GM19328 (cell line): Measurements from ENCODE around the gene DYNLT4.
A peak's percentile ranks its signal among the peaks of the same experiment; 100 is the strongest.
"Not testable (repeated sequence)": the region's sequence is repeated elsewhere in the genome, so short reads cannot be mapped to it uniquely, and the experiment has no call there.

Experiments
- ATAC-seq: cut with Tn5 transposase; IDR thresholded peaks from one replicate; pipeline ENCODE4 v1.9.1; 2021; ENCODE audit warnings: mild to moderate bottlenecking, moderate library complexity; ENCODE audit not compliant: unreplicated experiment

Gene DYNLT4

DNA sequence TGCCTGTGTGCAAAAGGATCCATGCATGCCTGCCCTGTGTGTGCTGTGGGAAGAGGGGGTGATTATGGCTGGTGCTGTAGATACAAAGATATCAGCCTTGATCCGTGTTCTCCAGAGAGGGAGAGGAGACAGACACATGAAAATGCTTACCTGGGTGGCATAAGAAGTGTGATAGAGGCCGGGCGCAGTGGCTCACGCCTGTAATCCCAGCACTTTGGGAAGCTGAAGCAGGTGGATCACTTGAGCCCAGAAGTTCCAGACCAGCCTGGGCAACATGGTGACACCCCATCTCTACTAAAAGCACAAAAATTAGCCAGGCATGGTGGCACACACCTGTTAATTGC, 3.6 kb upstream of the DYNLT4 start:
- not testable (repeated sequence) for ATAC-seq

DNA sequence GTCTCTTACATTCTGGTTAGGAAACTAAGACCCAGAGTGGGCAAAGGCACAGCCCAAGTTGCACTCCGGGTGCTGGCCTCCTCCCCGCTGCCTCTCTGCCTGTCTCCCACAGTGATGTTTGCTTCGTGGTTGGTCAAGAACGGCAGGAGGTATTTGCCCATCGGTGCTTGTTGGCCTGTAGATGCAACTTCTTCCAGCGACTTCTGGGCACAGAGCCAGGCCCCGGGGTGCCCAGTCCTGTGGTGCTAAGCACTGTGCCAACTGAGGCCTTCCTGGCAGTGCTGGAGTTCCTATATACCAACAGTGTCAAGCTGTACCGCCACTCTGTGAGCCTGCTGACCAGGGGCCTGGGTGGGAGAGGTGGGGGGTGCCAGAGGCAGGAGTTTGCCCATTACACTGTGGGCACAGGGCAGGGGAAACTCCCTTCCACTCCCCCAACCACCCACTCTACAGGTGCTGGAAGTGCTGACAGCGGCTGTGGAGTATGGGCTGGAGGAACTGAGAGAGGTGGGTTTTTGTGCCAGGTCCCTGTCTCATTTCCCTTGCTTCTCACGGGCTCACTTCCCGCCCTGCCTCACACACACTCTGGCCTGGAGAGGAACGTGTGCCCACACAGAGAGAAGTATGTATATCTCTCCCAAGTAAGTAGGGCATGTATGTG, 3.1 kb upstream of the DYNLT4 start:
- no peak for ATAC-seq

DNA sequence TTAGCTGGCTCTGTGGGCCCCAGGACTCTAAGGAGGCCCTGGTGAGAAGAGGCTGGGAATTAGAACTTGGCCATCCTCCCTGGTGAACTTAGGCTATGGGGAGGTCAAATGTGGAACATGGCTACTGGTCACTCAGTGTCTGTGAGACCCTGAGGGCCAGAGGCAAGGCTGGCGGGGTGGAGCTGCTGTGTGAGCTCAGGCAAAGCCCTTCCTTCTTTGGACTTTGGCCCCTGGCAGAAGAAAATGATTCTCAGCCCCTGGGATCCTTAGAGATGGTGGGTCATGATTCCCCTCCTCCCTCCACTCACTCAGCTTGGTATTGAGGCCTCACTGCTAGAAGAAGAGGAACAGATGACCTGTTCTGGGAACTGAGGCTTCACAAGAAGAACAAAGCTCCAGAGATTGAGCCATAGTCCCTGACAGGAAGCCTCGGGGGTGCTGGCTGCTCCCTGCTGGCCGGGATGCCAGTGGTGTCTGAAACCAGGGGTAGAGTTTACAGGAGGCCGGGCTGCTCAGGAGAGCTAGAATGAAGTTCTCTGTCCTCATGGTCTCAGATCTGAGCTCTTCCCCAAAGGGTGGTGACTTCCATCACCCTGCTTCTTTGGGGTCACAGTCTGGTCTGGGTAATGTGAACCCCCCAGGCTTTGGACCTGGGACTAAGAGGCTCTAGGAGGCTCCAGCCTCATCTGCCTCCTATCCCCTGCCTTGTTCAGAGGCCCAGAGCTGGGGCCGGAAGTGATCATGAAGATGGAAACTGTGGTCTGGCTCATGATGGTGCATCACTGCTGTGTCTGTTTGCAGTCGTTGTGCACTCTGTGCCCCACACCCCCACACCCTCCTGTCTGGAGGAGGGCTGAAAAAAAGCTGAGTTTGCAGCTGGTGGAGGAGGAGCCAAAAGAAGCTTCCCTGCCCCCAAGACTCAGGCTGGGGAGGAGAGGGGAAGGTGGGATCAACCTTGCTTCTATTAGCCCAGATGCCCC, 2.1 kb upstream of the DYNLT4 start:
- ATAC-seq = peak; percentile 51

- ATAC-seq = no peak
These were observed 1.1 kb upstream of the DYNLT4 start, which contains the start of gene BTBD19 for GRCh38 chr1:44808063-44808937. TSS of gene BTBD19 (plus strand) at chr1:44808523. CDS start at chr1:44808821, 298 bp downstream.

DNA sequence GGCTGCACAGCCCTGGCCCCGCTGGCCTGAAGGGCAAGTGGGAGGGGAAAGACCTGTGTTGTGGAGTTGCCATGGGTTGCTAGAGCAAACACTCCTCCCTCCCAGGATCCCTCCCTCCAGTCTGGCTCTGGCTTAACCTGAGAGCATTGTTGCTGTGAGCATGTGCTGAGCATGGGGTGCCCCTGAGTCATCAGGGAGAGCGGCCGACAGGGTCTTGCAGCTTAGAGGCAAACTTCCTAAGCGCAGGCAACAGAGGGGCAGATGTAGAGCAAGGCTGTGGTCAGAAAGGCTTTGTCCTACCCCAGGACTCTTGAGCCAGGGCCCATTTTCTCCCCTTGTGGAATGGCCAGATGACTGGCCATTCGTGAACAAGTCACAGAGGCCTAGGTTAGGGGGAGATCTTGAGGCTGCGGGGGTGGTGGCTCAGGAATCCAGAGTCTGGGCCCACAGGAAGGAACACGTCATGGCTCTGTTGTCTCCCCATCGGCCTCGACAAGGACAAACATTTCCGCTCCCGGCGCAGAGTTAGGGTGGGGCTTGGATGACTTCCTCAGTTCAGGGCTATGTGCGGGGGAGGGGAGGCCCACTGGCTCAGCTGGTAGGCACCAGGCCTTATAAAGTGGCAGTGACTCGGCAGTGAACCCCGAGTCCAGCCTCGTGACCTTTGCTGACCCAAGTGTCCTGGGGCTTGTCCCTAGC, 362 bp upstream of the DYNLT4 start:
- ATAC-seq = no peak

- no peak for ATAC-seq
These were observed 987 bp downstream of the DYNLT4 start for GRCh38 chr1:44806025-44806703.

DNA sequence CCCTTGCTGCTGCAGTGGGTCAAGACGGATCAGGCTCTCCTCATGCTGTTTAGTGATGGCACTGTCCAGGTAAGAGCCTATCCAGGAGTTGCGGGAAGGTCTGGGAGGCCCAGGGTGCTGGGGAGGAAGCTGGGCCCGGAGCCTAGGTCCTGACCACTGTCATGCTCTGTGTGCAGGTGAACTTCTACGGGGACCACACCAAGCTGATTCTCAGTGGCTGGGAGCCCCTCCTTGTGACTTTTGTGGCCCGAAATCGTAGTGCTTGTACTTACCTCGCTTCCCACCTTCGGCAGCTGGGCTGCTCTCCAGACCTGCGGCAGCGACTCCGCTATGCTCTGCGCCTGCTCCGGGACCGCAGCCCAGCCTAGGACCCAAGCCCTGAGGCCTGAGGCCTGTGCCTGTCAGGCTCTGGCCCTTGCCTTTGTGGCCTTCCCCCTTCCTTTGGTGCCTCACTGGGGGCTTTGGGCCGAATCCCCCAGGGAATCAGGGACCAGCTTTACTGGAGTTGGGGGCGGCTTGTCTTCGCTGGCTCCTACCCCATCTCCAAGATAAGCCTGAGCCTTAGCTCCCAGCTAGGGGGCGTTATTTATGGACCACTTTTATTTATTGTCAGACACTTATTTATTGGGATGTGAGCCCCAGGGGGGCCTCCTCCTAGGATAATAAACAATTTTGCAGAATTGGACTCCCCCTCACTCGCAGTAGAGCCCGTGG, 1.7 kb downstream of the DYNLT4 start:
- no peak for ATAC-seq

DNA sequence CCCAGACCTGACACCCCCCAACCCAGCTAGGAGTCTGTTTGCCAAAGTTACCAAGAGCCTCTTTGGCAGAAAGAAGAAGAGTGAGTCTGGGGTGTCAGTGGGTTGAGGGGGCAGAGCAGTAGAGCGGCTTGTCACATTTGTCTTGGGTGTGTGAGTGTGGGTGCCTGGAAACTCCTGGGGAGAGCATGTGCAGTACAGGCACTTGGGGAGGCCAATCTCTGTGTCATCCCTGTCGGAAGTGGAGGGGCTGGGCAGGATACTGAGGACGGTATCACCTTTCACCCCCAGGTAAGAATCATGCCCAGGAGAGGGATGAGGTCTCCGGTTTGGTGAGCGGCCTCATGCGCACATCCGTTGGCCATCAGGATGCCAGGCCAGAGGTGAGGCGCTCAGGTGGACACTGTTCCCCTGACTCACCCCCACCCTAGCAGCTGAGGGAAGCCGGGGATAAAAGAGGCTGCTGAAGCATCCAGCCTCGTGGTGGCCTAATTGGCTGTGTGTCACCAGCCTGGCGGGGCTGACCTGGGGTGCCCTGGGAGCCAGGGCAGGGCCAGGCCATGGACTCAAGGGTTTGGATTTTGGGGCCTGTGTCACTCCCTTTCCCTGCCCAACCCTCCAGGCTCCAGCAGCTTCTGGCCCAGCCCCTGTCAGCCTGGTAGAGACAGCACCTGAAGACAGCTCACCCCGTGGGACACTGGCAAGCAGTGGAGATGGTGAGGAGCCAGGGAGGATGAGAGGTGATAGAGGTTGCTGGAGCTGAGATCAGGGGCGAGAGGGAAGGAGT, 3.6 kb downstream of the DYNLT4 start:
- ATAC-seq = no peak

GRCh38 chr1:44803062-44803311, 4.2 kb downstream of the DYNLT4 start:
- no peak for ATAC-seq

DNA sequence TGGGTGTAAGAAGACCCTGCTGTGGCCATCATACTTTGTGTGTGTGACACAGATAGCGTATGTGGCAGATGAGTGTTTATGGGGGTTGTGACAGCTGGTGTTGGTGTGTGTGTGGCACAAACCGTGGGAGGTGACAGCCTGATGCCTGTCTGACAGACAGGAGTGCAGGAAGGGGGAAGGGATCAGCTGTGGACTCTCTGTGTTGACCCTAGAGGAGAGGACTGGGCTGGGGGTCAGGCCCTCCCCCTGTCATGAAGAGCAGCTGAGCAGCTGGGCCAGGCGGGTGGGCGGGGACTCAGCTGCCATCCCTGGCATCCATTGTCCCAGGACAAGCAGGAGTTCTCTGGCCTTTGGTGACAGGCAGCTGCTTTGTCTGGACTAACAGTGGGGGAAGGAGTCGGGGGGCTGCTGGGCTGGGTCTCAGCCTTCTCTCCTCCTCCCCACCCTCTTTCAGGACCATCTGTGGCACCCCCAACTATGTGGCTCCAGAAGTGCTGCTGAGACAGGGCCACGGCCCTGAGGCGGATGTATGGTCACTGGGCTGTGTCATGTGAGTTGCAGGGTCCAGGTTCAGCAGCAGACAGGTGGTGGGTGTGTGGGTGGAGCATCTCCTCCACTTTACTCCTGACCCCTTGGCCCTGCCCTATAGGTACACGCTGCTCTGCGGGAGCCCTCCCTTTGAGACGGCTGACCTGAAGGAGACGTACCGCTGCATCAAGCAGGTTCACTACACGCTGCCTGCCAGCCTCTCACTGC, 4.7 kb downstream of the DYNLT4 start:
- no peak for ATAC-seq

DNA sequence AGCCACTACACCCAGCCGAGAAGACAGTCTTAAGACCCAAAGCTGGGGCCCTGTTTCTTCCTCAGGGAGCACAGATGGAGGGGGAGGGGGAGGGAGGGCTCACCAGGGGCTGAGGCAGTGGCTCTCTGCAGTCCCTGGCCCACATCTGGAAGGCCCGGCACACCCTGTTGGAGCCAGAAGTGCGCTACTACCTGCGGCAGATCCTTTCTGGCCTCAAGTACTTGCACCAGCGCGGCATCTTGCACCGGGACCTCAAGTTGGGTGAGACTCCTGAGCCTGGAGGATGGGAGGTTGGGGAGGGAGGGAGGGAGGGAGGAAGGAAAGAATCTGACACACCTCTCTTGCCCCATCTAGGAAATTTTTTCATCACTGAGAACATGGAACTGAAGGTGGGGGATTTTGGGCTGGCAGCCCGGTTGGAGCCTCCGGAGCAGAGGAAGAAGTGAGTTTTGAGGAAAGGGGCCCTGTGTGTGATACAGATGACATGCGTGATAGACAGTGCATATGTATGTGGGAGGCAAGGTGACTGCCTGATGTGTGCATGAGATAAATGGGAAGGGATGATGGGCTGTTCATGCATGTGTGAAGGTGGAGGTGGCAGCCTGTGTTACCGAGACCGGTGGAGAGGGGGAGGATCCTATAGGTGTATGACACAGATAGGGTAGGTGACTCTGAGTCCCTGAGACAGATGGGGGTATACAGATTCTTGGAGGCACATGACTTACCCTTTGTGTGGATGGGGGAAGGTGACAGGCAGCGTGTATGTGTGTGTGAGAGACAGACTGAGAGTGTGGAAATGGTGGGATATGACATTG, 5.5 kb downstream of the DYNLT4 start:
- ATAC-seq = no peak

DNA sequence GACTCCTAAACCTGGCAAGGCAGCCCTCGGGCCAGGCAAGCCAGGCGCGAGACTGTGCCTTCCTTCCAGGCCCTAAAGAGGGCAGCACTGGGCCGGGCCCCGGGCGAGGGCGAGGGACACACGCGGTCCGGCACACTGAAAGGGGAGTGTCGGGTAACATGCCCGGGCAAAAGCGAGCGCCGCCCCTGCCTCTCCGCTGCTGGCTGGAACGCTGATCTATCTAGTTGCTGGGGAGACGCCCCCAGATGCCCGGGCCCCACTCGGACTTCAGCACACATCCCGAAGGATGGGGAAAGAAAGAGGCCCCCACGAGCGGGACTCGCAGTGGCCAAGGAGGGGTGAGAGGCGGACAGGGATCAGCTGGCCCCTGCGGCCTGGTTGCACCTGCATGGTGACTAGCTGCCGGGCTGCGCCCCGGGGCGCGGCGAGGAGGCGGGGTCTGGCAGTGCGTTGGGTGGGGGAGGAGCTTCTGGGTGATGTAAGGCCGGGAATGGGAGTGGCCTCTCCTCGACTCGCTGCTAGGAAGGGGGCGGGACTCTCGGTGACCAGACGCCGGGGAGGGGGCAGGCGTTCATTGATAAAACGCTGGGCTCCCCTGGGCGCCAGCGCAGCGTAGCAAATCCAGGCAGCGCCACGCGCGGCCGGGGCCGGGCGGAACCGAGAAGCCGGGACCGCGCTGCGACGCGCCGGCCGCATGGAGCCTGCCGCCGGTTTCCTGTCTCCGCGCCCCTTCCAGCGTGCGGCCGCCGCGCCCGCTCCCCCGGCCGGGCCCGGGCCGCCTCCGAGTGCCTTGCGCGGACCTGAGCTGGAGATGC, 7.2 kb downstream of the DYNLT4 start, which contains the start of gene PLK3:
Gene PLK3, plus strand, starts transcription at position 608 of the 815 bp plus-strand sequence. Its CDS starts 87 bp downstream, at position 695.
- ATAC-seq = peak; percentile 84

- no peak for ATAC-seq
These were observed 8.4 kb downstream of the DYNLT4 start for GRCh38 chr1:44798481-44799365.

GRCh38 chr1:44797886-44798285, 9.3 kb downstream of the DYNLT4 start:
- ATAC-seq = not testable (repeated sequence)
